Measurements from ENCODE around the gene DTL. TPM values are rescaled to one million over a fixed set of nuclear protein-coding genes. Genes with fewer than 3 reads are reported as not detected.

Gene DTL
- total RNA-seq, 1 donor from 2014 or later, result 7.4 TPM

- no peak for TF ChIP-seq CTCF (IDR thresholded peaks at IDR 0.05; ENCODE audit: partially characterized antibody, unreplicated experiment)
- Mint-ChIP-seq H3K36me3 (ENCODE audit: unreplicated experiment) (no peaks in the 10 kb centered on the region), H3K4me3 (ENCODE audit: unreplicated experiment) (no peak overlapping the region)
Observed at GRCh38 chr1:212124690-212125582, 89.4 kb downstream of the DTL start.

GRCh38 chr1:212125654-212126053, 90.1 kb downstream of the DTL start:
- no peaks in the 10 kb centered on the region for H3K9me3 Mint-ChIP-seq (ENCODE audit: unreplicated experiment)
- no peaks in the 10 kb centered on the region for H3K36me3 Mint-ChIP-seq (ENCODE audit: unreplicated experiment)
- TF ChIP-seq CTCF (IDR thresholded peaks at IDR 0.05; ENCODE audit: partially characterized antibody, unreplicated experiment), result no peak
- H3K4me3 Mint-ChIP-seq (ENCODE audit: unreplicated experiment), result no peak overlapping the region
- H3K27me3 Mint-ChIP-seq (ENCODE audit: unreplicated experiment), result no peaks in the 10 kb centered on the region
- DNase-seq, result no peak
- H3K27ac Mint-ChIP-seq (ENCODE audit: unreplicated experiment), result no peak overlapping the region
- no peaks in the 10 kb centered on the region for H3K4me1 Mint-ChIP-seq (ENCODE audit: low read depth, unreplicated experiment)

More at GRCh38 chr1:212124690-212125582, 89.4 kb downstream of the DTL start:
- Mint-ChIP-seq H3K27me3 (ENCODE audit: unreplicated experiment) (no peaks in the 10 kb centered on the region), H3K4me1 (ENCODE audit: low read depth, unreplicated experiment) (no peaks in the 10 kb centered on the region), H3K9me3 (ENCODE audit: unreplicated experiment) (no peaks in the 10 kb centered on the region), H3K27ac (ENCODE audit: unreplicated experiment) (no peak overlapping the region)
- no peak for DNase-seq

GRCh38 chr1:212127221-212127620, 91.7 kb downstream of the DTL start:
- DNase-seq, result no peak
- Mint-ChIP-seq H3K9me3 (ENCODE audit: unreplicated experiment) (no peaks in the 10 kb centered on the region), H3K4me3 (ENCODE audit: unreplicated experiment) (no peak overlapping the region), H3K4me1 (ENCODE audit: low read depth, unreplicated experiment) (peaks cover 1% of the 10 kb centered on the region), H3K27ac (ENCODE audit: unreplicated experiment) (no peak overlapping the region), H3K27me3 (ENCODE audit: unreplicated experiment) (peaks cover 3% of the 10 kb centered on the region), H3K36me3 (ENCODE audit: unreplicated experiment) (no peaks in the 10 kb centered on the region)
- no peak for TF ChIP-seq CTCF (IDR thresholded peaks at IDR 0.05; ENCODE audit: partially characterized antibody, unreplicated experiment)

GRCh38 chr1:212129781-212130180, 94.2 kb downstream of the DTL start:
- H3K4me1 Mint-ChIP-seq (ENCODE audit: low read depth, unreplicated experiment), result peaks cover 1% of the 10 kb centered on the region
- no peak overlapping the region for H3K27ac Mint-ChIP-seq (ENCODE audit: unreplicated experiment)
- H3K4me3 Mint-ChIP-seq (ENCODE audit: unreplicated experiment), result no peak overlapping the region
- H3K9me3 Mint-ChIP-seq (ENCODE audit: unreplicated experiment), result no peaks in the 10 kb centered on the region
- peaks cover 3% of the 10 kb centered on the region for H3K27me3 Mint-ChIP-seq (ENCODE audit: unreplicated experiment)
- no peaks in the 10 kb centered on the region for H3K36me3 Mint-ChIP-seq (ENCODE audit: unreplicated experiment)
- DNase-seq, result no peak
- TF ChIP-seq CTCF (IDR thresholded peaks at IDR 0.05; ENCODE audit: partially characterized antibody, unreplicated experiment), result no peak

- Mint-ChIP-seq H3K27ac (ENCODE audit: unreplicated experiment) (no peak overlapping the region), H3K4me1 (ENCODE audit: low read depth, unreplicated experiment) (peaks cover 1% of the 10 kb centered on the region)
- TF ChIP-seq CTCF (IDR thresholded peaks at IDR 0.05; ENCODE audit: partially characterized antibody, unreplicated experiment), result no peak
Observed at GRCh38 chr1:212132025-212132424, 96.5 kb downstream of the DTL start.

More at GRCh38 chr1:212132025-212132424, 96.5 kb downstream of the DTL start:
- no peaks in the 10 kb centered on the region for H3K36me3 Mint-ChIP-seq (ENCODE audit: unreplicated experiment)
- no peak overlapping the region for H3K4me3 Mint-ChIP-seq (ENCODE audit: unreplicated experiment)
- H3K9me3 Mint-ChIP-seq (ENCODE audit: unreplicated experiment), result no peaks in the 10 kb centered on the region
- DNase-seq, result no peak
- peaks cover 3% of the 10 kb centered on the region for H3K27me3 Mint-ChIP-seq (ENCODE audit: unreplicated experiment)

Data from glutamatergic neuron (in vitro differentiated cells).